ENCODE data around the gene FSHR. TPM values are rescaled to one million over a fixed set of nuclear protein-coding genes. Genes with fewer than 3 reads are reported as not detected.

FSHR gene
- total and polyA plus RNA-seq, 2 of the 4 experiments (the other 2 are of a cell fraction) = not detected

DNA sequence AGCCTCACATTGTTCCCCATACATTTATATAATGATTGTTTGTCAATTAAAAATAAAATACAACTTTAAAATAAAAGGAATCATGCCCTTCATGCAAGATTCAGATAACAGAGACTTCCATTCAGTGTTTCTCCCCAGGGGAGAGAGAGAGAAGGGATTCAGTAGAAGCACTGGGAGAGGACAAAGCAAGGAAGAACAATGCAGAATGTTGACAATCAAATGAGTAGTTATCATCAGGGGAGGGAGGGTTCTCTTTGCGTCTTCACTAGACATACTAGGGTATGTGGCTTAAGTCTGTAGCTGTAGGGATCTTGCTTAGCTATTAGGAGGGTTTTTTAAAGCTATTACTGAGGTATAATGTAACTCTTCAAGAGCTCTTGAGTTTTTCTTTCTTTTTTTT lies 30.7 kb downstream of the FSHR start:
- POLR2A ChIA-PET (ENCODE audit: unreplicated experiment) = no interaction called here
- Histone ChIP-seq H3K56ac (ENCODE audit: extremely low read depth, insufficient read depth, low read length) (no peak overlapping the region), H3K36me3 (ENCODE audit: control insufficient read depth, insufficient read depth, low read length) (no peaks in the 10 kb centered on the region), H3K4ac (ENCODE audit: low read depth, low read length) (no peak overlapping the region), H4K8ac (ENCODE audit: low read depth in 2 of 2, low read length in 2 of 2) (no peak overlapping the region), H3K4me1 (ENCODE audit: control insufficient read depth, insufficient read depth, low read length) (no peaks in the 10 kb centered on the region), H3K9me3 (ENCODE audit: control insufficient read depth, insufficient read depth, low read length) (peaks cover 2% of the 10 kb centered on the region; the same call in 1 of the 2 replicates), H3K9ac (ENCODE audit: low read depth, low read length) (no peak overlapping the region), H2BK5ac (ENCODE audit: low read depth, low read length, poor library complexity, severe bottlenecking) (no peak overlapping the region), H2AFZ (replicated peaks; ENCODE audit: low read length, poor library complexity) (no peak overlapping the region), H3K18ac (ENCODE audit: low read depth, low read length) (no peak overlapping the region), H3K14ac (replicated peaks; ENCODE audit: low read depth, low read length) (no peak overlapping the region), H3K79me1 (ENCODE audit: low read depth in 1 of 2, low read length in 2 of 2) (no peaks in the 10 kb centered on the region), H3K23ac (ENCODE audit: low read depth, low read length) (no peak overlapping the region), H2AK5ac (ENCODE audit: low read depth, low read length) (no peak overlapping the region), H3K4me3 (ENCODE audit: insufficient read depth, low read depth, low read length) (no peak overlapping the region), H2BK15ac (ENCODE audit: low read depth, low read length) (no peak overlapping the region), H3K27me3 (ENCODE audit: control insufficient read depth, insufficient read depth, low read length) (no peaks in the 10 kb centered on the region), H2BK20ac (ENCODE audit: low read depth, low read length) (no peak overlapping the region), H4K91ac (ENCODE audit: insufficient read depth, low read depth, low read length) (no peak overlapping the region), H4K20me1 (ENCODE audit: insufficient read depth, low read length) (no peaks in the 10 kb centered on the region), H2AK9ac (replicated peaks; ENCODE audit: low read depth, low read length, poor library complexity) (no peak overlapping the region), H2BK120ac (ENCODE audit: low read depth, low read length) (no peak overlapping the region), H4K5ac (ENCODE audit: low read depth, low read length) (no peak overlapping the region), H3K4me2 (ENCODE audit: low read depth, low read length) (no peak overlapping the region), H3K27ac (ENCODE audit: insufficient read depth, low read length) (no peak overlapping the region), H3K9me1 (ENCODE audit: insufficient read depth, low read length) (no peaks in the 10 kb centered on the region)
- WGBS, 2 experiments (ENCODE audit: extremely low coverage in 2 of 2, insufficient read length in 1 of 2) = no CpG with 5 or more reads among the region's 1 CpG
- no peak for DNase-seq
- intact Hi-C loops (cut with micrococcal nuclease) (no loop called here), dilution Hi-C loops (cut with HindIII; ENCODE audit: low sequenced_read_pairs, unreplicated experiment) (no loop called here), in situ Hi-C loops (cut with MboI; ENCODE audit: low sequenced_read_pairs) (no loop called here)
- no peak for ATAC-seq (ENCODE audit: low read depth)
- CTCF ChIA-PET = no interaction called here
- TF ChIP-seq, protein P1, sequence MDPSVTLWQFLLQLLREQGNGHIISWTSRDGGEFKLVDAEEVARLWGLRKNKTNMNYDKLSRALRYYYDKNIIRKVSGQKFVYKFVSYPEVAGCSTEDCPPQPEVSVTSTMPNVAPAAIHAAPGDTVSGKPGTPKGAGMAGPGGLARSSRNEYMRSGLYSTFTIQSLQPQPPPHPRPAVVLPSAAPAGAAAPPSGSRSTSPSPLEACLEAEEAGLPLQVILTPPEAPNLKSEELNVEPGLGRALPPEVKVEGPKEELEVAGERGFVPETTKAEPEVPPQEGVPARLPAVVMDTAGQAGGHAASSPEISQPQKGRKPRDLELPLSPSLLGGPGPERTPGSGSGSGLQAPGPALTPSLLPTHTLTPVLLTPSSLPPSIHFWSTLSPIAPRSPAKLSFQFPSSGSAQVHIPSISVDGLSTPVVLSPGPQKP (IDR thresholded peaks at IDR 0.05; ENCODE audit: borderline replicate concordance, low read depth, low read length) = no peak
- TF ChIP-seq FOS (IDR thresholded peaks at IDR 0.05; ENCODE audit: low read depth, low read length) (no peak), RCOR1 (IDR thresholded peaks at IDR 0.05; ENCODE audit: insufficient replicate concordance, low read length) (no peak), BHLHE40 (IDR thresholded peaks at IDR 0.05; ENCODE audit: low read depth, low read length) (no peak), MXI1 (IDR thresholded peaks at IDR 0.05; ENCODE audit: borderline replicate concordance, low read depth, low read length) (no peak), MAZ (IDR thresholded peaks at IDR 0.05; ENCODE audit: borderline replicate concordance, low read depth, low read length) (no peak)
- BruUV-seq (replicated peaks) = no TSS peak

Data from IMR-90 (cell line).